ENCODE results near the gene SCAMP4.
A peak's percentile ranks its signal among the peaks of the same experiment; 100 is the strongest.

The SCAMP4 gene

DNA sequence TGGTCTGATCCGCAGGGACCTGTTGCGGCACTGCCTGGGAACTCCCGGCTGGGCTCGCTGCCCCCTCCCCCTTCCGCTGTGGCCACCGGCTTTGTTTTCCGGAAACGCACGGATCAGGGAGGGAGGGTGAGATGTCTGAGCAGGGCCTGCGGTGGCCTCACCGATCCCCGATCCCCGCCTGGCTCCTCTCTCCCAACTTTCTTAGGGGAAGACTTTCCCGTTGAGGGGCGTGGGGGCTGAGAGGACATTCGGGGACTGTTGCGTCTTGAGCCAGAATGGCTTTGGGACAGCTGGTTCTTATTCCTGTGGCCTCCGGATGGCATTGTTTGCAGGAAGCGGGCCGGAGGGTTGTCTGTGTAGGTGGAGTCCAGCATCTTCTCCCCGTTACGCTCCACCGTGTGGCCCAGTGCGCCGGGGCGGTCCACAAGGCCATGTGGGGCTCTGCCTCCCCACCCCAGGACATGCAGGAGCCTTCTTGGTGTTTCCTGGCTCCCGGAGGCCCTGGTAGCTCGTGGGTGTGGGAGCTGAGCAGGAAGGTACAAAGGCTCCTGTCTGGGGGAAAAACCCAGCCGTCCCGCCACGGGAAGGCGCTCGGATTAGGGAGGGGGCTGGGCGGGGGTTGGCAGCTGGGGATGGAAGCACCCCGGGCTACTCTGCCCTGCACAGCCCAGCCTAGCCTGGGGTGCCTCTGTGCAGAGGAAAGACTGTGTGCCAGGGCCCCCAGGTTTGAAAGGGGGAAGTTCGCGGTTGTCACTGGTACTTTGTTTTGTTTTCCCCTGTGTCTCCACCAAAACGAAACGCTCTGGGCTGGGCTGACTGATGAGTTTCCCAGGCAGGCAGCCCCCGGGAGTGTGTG, 37.1 kb downstream of the SCAMP4 start:
- peak in 2 of 4 experiments; percentile 25 to 36 for DNase-seq

DNA sequence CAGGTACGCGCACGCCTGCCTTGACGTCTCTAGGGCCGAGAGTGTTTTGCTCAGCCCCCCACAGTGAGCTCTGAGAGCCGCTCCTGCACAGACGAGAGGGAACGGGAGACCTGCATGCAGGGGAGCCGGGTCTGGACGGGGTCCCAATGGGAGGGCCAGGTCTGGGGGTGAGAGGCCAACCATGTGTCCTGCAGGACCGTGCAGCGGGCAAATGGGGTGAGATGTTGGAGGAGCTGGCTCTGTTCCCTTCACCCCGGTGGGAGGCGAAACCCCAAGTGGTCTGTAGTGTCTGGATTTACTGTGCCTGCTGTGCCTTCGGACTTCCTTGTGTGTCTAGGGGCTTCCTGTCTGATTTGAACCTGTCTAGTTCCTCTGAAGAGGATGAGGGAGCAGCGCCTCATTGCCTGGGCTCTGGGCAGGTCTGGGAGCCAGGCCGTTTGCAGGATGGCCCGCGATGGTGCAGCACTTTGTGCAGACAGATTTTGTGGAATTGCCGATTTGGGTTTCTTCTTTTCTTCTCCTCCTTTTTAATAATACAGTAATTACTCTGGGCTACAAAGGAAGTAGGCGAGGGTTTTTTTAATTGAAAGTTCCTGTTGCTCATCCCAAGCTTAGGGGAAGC, 37.8 kb downstream of the SCAMP4 start:
- no peak for DNase-seq

DNA sequence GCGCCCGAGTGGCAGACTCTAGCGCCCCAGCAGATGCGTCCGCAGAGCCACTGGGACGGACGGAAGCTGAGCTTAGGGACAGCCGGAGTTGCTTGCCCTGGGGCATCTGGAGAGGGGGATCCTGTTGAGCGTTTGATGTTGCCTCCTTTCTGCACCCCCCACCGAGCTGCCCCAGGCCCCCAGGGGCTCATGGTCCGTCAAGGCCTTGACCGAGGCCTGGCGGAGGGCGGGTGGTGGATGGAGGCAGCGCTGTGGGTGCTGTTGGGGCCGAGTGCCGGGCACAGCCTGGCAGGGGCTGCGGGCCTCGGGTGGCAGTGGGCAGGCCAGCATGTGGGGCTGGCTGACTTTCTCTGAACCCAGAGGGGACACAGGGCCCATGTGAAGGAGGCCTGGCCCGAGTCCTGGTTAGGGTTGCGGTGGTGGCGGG, 38.5 kb downstream of the SCAMP4 start:
- DNase-seq, result no peak

DNA sequence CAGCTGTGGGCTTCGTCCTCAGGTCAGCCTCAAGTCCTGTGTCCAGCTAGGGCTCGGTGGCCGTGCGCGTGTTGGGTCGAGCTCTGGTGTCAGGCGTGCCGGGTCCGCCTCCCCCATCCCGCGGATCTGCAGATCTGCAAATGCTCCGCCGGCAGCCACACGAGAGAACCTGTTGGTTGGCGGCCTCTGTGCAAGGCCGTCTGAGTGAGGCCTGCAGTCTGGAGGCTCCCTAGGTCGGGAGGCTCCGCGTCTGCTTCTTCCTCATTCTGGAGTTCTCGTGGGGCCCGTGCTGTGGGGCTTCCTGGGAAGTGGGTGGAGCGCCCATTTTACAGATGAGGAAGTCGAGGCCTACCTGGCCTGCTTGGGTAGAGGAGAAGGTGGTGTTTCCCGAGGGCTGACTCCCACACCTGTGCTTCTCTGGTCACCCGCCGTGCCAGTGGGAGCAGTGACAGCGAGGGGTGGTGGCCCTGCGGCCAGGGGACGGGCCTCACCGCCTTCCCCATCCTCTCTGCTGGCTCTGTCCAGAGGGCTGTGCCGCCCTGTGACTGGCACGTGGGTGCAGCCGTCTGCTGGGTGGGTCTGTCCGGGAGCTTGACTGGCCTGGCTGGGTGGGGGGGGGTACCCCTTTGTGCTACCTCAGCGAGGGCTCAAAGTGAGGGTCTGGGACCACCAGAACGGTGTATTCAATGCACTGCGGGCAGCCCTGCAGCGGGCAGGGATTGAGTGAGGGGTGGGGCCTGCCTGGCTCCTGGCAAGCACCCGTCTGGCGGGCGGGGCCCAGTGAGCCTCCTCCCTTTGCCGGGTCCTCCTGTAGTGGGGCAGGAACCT, 39.1 kb downstream of the SCAMP4 start:
- DNase-seq, result no peak

DNA sequence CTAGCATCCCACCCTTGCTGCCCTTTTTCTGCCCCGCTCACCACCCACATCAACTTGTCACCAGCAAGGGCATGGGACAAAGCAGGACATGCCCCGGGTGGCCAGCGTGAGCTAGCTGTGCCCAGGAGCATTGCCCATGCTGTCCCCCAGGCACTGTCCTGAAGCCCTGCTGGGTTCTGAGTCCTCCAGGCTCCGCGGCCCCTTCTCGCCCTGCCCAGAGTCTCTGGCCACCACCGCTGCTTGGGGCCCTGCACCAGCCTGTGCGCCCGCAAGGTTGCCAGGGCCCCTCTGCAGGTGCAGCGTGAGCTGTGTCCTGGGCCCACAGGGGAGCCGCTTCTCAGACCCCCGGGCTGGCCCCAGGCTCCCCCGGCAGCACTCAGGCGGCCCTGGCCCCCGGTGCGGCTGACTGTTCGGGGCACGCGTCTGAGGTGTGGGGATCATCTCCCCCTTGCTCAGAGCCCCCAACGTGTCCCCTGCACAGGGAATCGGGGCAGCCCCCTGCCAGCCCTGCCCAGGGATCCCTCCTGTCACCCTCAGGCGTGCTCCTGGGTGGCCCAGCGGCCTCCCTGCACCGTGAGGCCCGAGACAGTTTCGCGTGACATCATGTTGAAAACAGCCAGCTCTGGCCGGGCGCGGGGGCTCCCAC, 39.8 kb downstream of the SCAMP4 start:
- DNase-seq, result no peak

DNA sequence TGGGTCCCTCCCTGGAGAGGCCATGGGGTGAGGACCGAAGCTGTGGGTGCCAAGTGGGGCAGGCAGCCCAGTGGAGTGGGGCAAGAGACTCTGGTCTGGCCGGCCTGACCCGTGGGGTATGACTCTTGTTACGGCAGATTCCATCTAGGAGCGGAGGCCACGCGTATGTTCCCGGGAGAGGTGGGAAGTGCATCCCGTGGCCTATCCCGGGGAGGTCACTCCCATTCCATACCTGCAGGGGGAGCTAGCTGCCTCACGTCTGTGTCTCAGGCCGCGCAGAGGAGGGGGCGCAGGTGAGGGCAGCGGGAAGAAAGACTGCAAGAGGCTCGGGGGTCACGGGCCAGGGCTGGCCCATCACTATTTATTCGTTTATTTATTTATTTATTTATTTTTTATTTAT, 40.7 kb downstream of the SCAMP4 start:
- DNase-seq, result no peak

DNA sequence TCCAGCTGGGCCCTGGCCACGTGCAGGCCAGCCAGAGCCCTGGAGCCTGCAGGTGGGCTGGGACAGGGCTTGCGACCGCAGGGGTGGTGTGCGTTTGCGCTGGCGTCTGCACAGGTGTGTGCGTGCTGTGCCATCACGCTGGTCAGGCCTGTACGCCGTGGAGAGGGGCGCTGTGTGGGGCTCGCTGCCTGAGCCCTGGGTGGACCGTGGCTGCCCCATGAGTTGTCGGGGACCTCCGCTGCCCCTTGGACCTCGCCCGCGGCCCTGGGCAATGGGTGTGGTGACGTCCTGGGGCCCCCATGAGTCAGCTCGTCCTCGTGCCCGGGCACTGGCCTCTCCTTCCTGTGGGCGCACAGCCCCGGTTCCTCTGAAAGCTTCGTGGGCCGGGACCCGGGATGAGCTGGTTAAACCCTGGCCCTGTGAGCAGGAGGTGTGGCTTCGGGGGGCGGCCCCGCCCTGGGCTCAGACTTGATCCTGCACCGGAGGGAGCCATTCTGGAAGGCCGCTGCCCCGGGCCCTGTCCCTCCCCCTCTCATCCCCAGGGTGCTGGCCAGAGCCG, 42.5 kb downstream of the SCAMP4 start:
- DNase-seq, result no peak

DNA sequence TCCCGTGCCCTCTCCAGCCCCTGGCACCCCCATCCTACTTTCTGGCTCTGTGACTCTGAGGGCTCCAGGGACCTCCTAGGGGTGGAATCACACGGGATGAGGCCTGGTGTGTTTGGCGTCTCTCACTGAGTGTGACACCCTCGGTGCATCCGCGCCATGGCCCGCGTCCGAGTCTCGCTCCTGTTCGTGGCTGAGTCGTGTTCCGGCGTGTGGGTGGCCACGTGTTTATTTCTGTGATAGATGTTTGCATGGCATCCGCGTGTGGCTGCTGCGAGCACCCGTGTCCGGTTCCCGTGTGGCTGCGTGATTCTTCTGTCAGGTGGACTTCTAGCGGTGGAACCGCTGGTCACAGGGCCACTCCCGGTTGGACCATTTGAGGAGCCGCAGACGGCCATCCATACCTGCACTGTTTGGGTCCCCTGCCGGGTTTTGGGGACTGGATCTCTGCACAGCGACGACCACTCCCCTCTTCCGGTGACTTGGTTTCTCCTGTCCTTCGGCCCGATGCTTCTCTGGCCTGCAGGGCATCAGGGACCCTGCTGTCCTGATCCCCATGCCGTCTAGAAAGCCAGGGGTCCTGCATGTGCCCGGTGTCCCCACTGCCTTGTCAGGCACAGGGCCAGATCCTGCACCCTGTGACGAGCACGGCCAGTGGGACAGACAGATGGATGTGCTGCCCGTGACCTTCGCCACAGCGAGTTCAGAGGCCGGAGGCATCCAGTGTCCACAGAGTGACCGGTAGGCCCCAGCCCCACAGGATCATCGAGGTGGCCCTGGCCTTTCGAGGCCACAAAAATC, 44.3 kb downstream of the SCAMP4 start:
- no peak for DNase-seq

DNA sequence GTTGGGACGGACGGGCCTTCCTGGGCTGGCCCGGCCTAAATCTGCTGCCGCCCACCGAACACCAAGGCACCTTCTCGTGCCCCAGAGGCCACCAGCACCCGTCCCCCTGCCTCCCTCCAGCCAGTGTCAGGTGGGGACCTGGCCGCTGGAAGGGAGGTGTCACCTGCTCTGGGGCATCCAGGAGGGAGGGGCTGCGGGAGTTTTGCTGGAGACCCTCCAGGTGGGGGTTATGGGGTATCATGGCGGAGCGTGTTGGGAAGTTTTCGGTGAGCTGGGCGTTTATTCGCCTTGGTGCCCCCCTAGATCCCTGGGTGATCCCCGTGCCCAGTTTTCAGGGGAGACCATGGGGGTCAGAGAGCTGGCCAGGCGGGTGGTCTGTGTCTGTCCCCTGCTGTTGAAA, 45.4 kb downstream of the SCAMP4 start:
- no peak for DNase-seq

DNA sequence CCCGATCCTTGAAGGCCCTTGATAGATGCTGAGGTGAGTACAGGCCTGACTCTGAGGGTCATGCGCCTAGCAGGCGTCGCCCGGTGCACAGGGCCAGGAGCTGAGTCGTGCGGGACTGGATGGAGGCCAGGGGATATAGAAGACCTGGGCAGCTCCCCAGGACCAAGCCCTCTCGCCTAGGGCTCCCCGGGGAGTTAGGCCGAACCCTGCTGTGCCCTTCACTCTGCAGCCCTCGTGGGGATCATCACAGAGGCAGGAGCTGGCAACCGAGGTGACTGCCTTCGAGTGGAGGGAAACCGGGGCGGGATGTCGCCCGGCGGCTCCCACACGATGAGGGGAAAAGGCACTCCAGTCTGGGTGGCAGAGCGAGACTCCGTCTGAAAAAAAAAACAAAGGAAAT, 47.4 kb downstream of the SCAMP4 start:
- no peak for DNase-seq

DNA sequence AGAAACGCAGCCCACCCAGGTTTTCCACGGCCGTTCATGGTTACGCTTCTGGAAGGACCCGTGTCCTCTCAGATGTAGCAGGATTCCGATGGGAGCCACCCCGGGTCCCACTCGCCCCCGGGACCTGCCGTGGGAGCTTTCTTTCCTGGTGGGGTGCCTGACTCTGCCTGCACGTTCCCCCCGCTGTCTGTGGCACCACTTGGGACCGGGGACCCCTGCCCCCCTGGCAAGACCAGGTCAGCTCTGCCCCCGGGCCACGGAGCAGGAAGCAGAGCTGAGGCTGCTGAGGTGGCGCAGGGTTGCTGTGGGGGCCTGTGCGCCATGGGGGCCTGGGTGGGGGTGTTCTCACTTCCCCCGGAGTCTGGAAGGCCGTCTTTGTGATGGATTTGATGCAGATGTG, 47.8 kb downstream of the SCAMP4 start:
- no peak for DNase-seq

DNA sequence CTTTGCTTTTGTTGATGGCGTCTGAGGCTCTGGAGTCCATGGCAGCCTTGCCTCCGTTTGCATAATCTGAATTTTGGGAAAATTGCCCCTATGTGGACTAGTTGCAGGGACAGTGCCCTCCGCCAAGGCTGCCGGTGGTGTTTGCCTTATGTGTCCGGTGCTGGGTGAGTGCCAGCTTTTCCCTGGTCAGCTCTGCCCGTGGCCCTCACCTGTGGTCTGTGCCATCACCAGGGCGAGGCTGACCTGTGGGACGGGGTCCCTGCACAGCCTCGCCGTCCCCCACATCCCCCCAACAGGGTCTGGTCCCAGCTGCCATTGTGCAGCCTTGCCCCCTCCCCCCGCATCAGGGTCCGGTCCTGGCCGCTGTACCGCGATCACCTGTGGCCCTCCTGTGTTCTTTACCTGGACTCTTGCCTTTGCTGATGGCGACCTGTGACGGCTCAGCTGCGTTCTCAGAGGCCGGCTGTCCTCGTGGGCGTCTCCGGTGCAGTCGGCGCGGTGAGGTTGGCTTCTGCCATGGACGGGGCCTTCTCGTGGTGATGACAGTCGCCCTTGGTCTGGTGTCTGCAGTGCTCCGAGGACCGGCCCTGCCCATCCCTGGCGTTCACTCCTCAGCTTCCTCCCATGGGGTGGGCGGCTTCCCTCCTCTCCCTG, 48.4 kb downstream of the SCAMP4 start:
- DNase-seq, result no peak

DNA sequence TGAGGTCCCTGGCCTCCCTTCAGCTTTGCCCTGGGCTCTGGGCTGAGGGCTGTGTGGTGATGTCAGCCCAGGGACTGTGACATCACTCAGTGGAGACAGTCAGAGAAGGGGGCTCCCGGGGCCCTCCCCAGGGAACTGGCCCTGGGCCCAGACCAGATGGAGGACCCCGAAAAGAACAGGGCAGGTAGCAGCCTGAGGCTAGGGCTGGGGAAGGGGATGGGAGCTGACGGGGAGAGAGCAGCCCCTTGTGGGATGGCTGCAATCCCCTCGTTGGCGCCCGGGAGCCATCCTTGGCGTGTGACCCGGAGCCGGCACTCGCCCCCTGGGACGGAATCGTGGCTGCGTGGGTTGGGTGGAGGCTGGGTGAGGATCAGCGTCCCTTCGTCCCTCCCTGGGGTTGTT, 49.3 kb downstream of the SCAMP4 start:
- no peak for DNase-seq

DNA sequence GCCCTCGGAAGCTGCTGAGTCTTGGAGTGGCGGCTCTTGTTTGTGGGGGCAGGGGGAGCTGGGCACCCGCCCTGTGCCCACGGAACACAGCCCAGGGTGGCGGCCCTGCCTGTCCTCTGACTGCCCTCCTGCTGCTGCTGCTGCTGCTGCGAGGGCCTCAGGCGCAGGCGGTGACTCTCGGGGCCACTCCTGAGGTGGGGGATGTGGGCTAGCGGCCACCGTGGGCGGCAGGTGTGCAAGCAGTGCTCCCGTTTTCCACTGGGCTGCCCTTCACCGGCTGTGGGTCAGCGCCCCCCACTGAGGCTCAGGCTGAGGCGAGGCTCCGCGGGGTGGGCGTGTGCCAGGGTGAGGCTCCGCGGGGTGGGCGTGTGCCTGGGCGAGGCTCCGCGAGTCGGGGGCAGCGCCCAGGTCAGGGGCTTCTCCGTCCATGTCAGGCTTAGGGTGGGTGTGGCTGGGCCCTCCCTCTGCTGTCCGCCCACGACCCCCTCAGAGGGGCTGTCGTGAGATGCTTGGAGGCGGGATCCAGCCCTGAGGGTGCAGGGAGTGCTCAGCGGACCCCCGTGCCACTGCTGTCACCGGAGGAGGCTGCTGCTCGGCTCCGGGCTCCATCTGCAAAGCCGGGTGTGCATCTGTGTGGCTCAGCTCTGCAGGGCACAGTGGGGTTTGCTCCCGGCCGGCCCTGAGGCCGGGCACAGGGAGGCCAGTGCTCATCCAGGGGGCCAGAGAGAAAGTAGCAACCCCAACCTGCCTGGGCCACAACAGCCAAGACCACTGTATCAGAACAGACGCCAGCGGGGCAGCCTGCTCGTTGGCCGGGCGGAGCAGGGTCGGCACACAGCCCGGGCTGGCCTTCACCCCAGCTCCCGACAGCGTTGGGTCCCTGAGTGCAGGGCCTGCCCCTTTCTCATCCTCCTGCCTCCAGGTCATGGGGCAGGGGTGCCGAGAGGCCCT, 50.2 kb downstream of the SCAMP4 start:
- DNase-seq, result no peak

DNA sequence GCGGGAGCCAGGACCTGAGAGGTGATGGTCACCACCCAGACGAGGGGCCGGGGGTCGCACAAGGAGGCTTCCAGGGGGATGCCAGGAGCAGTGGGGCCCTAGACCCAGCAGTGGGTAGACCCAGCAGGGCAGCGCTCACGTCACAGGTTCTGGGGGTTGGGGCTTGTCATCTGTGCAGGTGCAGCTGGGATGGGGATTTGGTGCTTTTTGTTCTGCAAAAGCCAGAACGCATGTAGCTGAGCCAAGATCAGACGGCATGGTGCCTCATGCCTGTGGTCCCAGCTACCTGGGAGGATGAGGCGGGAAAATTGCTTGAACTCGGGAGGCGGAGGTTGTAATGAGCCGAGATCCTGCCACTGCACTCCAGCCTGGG, 50.9 kb downstream of the SCAMP4 start:
- no peak for DNase-seq

DNA sequence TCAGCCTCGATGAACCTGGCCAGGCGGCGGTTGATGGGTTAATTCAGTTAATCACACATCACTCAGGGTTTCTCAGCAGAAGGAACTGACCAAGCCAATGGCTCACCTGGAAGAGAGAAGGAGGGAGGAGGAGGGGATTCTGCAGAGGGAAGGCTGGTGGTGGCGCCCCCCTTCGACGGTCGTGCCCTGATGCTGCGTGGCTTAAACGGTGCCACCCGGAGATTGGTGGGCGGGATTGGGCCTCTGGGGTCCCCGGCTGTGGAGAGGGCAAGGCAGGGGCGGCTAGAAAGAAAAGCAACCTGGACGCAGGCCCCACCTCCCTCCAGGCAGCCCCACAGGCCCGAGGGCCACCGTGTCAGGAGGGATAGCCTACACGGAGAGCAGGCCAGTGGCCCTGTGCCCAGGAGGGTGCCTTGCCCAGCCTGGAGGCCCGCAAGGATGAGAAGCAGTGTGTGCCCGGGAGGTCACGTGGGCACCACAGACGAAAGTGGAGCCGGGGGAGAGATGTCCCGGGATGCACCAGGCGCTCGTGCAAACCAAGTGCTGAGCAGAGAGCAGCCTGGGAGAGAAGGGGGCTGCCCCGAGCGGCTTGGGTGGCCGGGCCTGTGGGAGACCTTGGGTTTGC, 51.8 kb downstream of the SCAMP4 start:
- DNase-seq, result no peak

DNA sequence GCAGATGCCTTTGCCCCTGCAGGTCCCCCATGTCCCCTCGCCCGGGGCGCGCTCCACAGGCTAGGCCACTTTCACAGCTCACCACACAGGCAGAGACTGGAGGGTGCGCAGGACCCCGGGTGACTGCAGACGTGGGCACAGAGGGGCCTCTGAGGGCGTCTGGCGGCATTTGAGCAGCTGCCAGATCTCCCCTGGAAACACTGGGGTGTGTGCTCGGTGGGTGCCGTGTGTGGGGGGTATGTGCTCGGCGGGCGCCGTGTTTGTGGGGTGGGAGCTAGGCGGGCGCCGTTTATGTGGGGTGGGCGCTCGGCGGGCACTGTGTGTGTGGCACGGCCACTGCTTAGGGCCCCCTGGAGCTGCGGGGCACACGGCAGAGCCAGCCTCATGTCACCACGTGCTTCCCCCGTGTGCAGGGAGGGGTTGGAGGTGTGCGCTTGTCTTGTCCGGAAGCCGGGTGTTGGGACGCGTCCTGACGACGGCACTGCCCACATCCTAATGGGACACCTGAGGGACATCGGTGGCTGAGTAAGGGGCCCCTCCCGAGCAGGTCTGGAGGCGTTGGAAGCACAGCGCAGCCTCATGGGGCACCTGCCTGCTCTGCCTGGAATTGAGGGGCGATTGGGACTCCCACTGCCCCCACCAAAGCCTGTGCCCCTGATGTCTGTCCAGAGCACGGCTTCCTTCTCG, 52.5 kb downstream of the SCAMP4 start:
- DNase-seq, result no peak

DNA sequence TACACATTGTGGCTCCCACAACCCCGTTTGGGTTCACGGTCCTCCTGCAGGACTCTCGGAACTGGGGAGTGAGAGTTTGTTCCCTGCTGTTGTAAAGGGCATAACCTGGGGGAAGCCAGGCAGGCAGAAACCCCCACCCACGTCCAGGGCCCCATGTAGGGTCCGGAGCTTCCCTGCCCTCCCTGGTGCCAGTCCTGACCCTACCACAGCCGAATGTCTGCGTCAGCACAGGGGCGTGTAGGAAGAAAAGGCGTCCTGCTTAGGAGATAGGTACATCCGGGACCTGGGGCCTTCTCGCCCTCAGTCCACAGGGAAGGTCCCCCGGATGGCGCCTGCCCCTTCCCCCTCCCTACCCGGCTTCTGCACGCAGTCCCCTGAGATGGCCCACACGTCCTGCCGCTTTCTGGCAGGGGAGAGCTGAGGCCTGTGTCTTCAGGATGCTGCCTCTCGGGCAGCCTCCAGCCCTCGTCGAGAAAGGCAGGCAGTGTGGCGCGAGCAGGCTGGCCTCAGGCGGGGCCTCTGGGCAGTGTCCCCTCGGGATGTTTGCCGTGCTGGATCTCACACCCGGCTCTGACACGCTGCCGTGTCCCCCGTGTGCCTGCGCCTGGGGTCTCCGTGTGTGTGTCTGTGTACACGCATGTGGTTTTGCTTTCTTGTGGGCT, 54.9 kb downstream of the SCAMP4 start:
- DNase-seq, result no peak
